Loucy (cell line): ENCODE measurements around the gene SMCO2.

Experiments used
- EZH2phosphoT487 ChIP-seq: fragments of 200-600 bp; IDR thresholded peaks from 2 replicates; pipeline ENCODE4 v1.6.1; 2018; ENCODE audit warnings: antibody characterized with exemption, mild to moderate bottlenecking, moderate library complexity, borderline replicate concordance
- TF ChIP-seq, protein P1 (sequence below): fragments of 200-600 bp; sonication (generic); conservative IDR thresholded peaks from 2 replicates; pipeline ENCODE4 v1.5.1; 2014; ENCODE audit warnings: mild to moderate bottlenecking, antibody characterized with exemption, low read length

DNA sequence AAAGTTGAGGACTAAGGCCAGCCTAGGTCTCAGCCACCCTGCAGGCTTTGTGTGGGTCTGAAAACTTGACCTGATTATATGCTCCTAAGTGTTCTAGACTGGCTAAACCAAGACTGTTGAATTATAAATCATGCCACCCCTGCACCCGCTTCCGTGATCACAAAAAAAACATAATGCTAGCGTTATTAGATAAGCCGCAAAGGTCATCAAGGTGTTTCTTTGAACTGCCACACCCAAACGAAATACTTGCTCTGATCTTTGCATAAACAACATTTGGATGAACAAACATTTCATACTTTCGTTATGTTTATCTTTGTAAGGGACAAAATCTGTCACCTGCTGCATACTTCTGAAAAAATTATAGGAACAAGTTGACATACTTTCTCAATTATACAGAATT is 2.5 kb downstream of the SMCO2 start:
- TF ChIP-seq, protein P1, sequence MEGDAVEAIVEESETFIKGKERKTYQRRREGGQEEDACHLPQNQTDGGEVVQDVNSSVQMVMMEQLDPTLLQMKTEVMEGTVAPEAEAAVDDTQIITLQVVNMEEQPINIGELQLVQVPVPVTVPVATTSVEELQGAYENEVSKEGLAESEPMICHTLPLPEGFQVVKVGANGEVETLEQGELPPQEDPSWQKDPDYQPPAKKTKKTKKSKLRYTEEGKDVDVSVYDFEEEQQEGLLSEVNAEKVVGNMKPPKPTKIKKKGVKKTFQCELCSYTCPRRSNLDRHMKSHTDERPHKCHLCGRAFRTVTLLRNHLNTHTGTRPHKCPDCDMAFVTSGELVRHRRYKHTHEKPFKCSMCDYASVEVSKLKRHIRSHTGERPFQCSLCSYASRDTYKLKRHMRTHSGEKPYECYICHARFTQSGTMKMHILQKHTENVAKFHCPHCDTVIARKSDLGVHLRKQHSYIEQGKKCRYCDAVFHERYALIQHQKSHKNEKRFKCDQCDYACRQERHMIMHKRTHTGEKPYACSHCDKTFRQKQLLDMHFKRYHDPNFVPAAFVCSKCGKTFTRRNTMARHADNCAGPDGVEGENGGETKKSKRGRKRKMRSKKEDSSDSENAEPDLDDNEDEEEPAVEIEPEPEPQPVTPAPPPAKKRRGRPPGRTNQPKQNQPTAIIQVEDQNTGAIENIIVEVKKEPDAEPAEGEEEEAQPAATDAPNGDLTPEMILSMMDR: no peak
- TF ChIP-seq EZH2phosphoT487: no peak
